WTC11 (cell line): Measurements from ENCODE around the gene UNKL. TPM values are rescaled to one million over a fixed set of nuclear protein-coding genes. Genes with fewer than 3 reads are reported as not detected.

Experiments used
- ATAC-seq: fragments of 200-7000 bp; cut with Tn5 transposase; 2 replicates; pipeline ENCODE4 v1.10.0; 2021; ENCODE audit warnings: mild to moderate bottlenecking, moderate library complexity
- CTCF ChIA-PET: fragments of 300-600 bp; sonication (Branson Sonifier 250); formaldehyde crosslinking; loops from one replicate; lab custom pipeline; 2021; ENCODE audit warnings: antibody characterized with exemption; lab: Charles Lee
- POLR2A ChIA-PET: fragments of 350-600 bp; sonication (Branson Sonifier 250); formaldehyde crosslinking; loops from one replicate; lab custom pipeline; 2021; ENCODE audit warnings: antibody characterized with exemption; lab: Charles Lee
- DNase-seq: peaks from one replicate; pipeline ENCODE4 v3.0.0; 2021; ENCODE audit warnings: low spot score
- H3K27ac Mint-ChIP-seq: 2 replicates; pipeline ENCODE4 v1.8.0; 2021; ENCODE audit warnings: mixed read lengths
- H3K27me3 Mint-ChIP-seq: 2 replicates; pipeline ENCODE4 v1.8.0; 2021; ENCODE audit warnings: low read depth, mild to moderate bottlenecking, moderate library complexity, mixed read lengths
- H3K36me3 Mint-ChIP-seq: 2 replicates; pipeline ENCODE4 v1.8.0; 2021; ENCODE audit warnings: mixed read lengths
- H3K4me1 Mint-ChIP-seq: 2 replicates; pipeline ENCODE4 v1.8.0; 2022; ENCODE audit warnings: mixed read lengths
- H3K4me3 Mint-ChIP-seq: 2 replicates; pipeline ENCODE4 v1.8.0; 2021; ENCODE audit warnings: mild to moderate bottlenecking, moderate library complexity, mixed read lengths
- H3K9me3 Mint-ChIP-seq: 2 replicates; pipeline ENCODE4 v1.8.0; 2021; ENCODE audit warnings: mixed read lengths
- ESRRA ChIP-seq: sonication (generic); formaldehyde crosslinking; IDR thresholded peaks from 2 replicates; pipeline ENCODE4 v1.8.1; 2022; ENCODE audit warnings: mild to moderate bottlenecking, missing genetic modification reagents, borderline replicate concordance
- FOXP1 ChIP-seq: sonication (generic); formaldehyde crosslinking; IDR thresholded peaks from 2 replicates; pipeline ENCODE4 v1.8.0; 2022; ENCODE audit warnings: missing genetic modification reagents, mild to moderate bottlenecking, moderate library complexity, borderline replicate concordance
- RORB ChIP-seq: fragments of 250-450 bp; sonication (Bioruptor Pico); IDR thresholded peaks from 2 replicates; pipeline ENCODE4 v1.9.0; 2021; ENCODE audit warnings: mild to moderate bottlenecking
- SMAD4 ChIP-seq: sonication (generic); formaldehyde crosslinking; IDR thresholded peaks from 2 replicates; pipeline ENCODE4 v1.8.0; 2022; ENCODE audit warnings: mild to moderate bottlenecking, missing genetic modification reagents
- TP53 ChIP-seq: sonication (generic); formaldehyde crosslinking; IDR thresholded peaks from 2 replicates; pipeline ENCODE4 v1.8.1; 2023; ENCODE audit warnings: mild to moderate bottlenecking, missing genetic modification reagents
- ZNF219 ChIP-seq: sonication (generic); formaldehyde crosslinking; IDR thresholded peaks from 2 replicates; pipeline ENCODE4 v1.8.0; 2023; ENCODE audit warnings: missing genetic modification reagents, mild to moderate bottlenecking, borderline replicate concordance
- ZNF671 ChIP-seq: fragments of 250-450 bp; sonication (Bioruptor Pico); IDR thresholded peaks from 2 replicates; pipeline ENCODE4 v1.8.0; 2021; ENCODE audit warnings: mild to moderate bottlenecking
- total RNA-seq: library from RNA; stranded (reverse); gene quantifications from 3 replicates; pipeline ENCODE4 v1.2.3, GENCODE V29; 2021
- TF ChIP-seq, protein P1 (sequence below): sonication (generic); formaldehyde crosslinking; IDR thresholded peaks from 2 replicates; pipeline ENCODE4 v1.8.1; 2022; ENCODE audit warnings: mild to moderate bottlenecking, missing genetic modification reagents, moderate library complexity, borderline replicate concordance
- TF ChIP-seq, protein P2 (sequence below): fragments of 250-450 bp; sonication (Bioruptor Pico); IDR thresholded peaks from 2 replicates; pipeline ENCODE4 v1.8.0; 2021; ENCODE audit warnings: mild to moderate bottlenecking
- TF ChIP-seq, protein P3 (sequence below): fragments of 250-450 bp; sonication (Bioruptor Pico); IDR thresholded peaks from 2 replicates; pipeline ENCODE4 v2.1.2; 2022; ENCODE audit warnings: mild to moderate bottlenecking, moderate library complexity
- TF ChIP-seq, protein P4 (sequence below): fragments of 250-450 bp; sonication (Bioruptor Pico); IDR thresholded peaks from 2 replicates; pipeline ENCODE4 v1.9.0; 2021; ENCODE audit warnings: mild to moderate bottlenecking, borderline replicate concordance
- TF ChIP-seq, protein P5 (sequence below): sonication (generic); formaldehyde crosslinking; IDR thresholded peaks from 2 replicates; pipeline ENCODE4 v1.8.1; 2022; ENCODE audit warnings: missing genetic modification reagents, borderline replicate concordance
- TF ChIP-seq, protein P6 (sequence below): sonication (generic); formaldehyde crosslinking; conservative IDR thresholded peaks from 2 replicates; pipeline ENCODE4 v1.8.1; 2023; ENCODE audit warnings: mild to moderate bottlenecking, low read depth, missing genetic modification reagents, moderate library complexity

Gene UNKL
- total RNA-seq, 1 experiment from 2014 or later: 53.3 TPM

DNA sequence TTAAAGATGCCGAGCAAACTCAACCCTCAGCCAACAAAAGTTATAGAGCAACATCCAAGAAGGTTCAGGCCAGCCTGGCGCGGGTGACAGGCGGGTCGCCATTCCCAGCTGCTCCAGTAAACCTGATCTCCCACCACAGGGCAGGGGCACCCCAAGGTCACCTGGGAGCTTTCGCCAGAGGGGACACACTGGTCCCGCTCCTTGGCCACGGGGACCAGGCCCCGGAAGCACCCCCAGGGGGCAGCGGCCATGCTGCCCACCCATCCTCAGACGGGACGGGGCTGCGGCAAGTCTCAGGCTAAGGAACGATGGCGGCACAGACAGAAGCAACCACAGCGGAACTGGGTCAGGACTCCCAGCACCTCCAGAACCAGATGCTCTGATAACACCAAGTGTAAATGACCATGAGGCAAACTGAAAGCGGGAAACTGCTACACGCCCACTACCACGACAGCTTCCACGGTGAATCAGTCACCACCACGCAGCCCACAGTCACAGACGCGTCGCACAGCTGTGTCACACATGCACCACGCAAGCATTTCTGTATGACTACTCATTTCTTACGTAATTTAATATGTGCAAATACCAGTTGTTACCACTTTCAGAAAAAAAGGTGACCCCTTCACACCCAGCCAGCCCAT lies 44.0 kb upstream of the UNKL start (continued):
- TF ChIP-seq, protein P1, sequence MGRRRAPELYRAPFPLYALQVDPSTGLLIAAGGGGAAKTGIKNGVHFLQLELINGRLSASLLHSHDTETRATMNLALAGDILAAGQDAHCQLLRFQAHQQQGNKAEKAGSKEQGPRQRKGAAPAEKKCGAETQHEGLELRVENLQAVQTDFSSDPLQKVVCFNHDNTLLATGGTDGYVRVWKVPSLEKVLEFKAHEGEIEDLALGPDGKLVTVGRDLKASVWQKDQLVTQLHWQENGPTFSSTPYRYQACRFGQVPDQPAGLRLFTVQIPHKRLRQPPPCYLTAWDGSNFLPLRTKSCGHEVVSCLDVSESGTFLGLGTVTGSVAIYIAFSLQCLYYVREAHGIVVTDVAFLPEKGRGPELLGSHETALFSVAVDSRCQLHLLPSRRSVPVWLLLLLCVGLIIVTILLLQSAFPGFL: no peak
- TF ChIP-seq ZNF671 (CRISPR knock-in tag): no peak
- TF ChIP-seq, protein P2, sequence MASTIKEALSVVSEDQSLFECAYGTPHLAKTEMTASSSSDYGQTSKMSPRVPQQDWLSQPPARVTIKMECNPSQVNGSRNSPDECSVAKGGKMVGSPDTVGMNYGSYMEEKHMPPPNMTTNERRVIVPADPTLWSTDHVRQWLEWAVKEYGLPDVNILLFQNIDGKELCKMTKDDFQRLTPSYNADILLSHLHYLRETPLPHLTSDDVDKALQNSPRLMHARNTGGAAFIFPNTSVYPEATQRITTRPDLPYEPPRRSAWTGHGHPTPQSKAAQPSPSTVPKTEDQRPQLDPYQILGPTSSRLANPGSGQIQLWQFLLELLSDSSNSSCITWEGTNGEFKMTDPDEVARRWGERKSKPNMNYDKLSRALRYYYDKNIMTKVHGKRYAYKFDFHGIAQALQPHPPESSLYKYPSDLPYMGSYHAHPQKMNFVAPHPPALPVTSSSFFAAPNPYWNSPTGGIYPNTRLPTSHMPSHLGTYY (CRISPR knock-in tag): no peak
- TF ChIP-seq, protein P3, sequence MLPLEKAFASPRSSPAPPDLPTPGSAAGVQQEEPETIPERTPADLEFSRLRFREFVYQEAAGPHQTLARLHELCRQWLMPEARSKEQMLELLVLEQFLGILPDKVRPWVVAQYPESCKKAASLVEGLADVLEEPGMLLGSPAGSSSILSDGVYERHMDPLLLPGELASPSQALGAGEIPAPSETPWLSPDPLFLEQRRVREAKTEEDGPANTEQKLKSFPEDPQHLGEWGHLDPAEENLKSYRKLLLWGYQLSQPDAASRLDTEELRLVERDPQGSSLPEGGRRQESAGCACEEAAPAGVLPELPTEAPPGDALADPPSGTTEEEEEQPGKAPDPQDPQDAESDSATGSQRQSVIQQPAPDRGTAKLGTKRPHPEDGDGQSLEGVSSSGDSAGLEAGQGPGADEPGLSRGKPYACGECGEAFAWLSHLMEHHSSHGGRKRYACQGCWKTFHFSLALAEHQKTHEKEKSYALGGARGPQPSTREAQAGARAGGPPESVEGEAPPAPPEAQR (CRISPR knock-in tag): no peak
- TF ChIP-seq, protein P4, sequence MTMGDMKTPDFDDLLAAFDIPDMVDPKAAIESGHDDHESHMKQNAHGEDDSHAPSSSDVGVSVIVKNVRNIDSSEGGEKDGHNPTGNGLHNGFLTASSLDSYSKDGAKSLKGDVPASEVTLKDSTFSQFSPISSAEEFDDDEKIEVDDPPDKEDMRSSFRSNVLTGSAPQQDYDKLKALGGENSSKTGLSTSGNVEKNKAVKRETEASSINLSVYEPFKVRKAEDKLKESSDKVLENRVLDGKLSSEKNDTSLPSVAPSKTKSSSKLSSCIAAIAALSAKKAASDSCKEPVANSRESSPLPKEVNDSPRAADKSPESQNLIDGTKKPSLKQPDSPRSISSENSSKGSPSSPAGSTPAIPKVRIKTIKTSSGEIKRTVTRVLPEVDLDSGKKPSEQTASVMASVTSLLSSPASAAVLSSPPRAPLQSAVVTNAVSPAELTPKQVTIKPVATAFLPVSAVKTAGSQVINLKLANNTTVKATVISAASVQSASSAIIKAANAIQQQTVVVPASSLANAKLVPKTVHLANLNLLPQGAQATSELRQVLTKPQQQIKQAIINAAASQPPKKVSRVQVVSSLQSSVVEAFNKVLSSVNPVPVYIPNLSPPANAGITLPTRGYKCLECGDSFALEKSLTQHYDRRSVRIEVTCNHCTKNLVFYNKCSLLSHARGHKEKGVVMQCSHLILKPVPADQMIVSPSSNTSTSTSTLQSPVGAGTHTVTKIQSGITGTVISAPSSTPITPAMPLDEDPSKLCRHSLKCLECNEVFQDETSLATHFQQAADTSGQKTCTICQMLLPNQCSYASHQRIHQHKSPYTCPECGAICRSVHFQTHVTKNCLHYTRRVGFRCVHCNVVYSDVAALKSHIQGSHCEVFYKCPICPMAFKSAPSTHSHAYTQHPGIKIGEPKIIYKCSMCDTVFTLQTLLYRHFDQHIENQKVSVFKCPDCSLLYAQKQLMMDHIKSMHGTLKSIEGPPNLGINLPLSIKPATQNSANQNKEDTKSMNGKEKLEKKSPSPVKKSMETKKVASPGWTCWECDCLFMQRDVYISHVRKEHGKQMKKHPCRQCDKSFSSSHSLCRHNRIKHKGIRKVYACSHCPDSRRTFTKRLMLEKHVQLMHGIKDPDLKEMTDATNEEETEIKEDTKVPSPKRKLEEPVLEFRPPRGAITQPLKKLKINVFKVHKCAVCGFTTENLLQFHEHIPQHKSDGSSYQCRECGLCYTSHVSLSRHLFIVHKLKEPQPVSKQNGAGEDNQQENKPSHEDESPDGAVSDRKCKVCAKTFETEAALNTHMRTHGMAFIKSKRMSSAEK (CRISPR knock-in tag): no peak
- TF ChIP-seq, protein P5, sequence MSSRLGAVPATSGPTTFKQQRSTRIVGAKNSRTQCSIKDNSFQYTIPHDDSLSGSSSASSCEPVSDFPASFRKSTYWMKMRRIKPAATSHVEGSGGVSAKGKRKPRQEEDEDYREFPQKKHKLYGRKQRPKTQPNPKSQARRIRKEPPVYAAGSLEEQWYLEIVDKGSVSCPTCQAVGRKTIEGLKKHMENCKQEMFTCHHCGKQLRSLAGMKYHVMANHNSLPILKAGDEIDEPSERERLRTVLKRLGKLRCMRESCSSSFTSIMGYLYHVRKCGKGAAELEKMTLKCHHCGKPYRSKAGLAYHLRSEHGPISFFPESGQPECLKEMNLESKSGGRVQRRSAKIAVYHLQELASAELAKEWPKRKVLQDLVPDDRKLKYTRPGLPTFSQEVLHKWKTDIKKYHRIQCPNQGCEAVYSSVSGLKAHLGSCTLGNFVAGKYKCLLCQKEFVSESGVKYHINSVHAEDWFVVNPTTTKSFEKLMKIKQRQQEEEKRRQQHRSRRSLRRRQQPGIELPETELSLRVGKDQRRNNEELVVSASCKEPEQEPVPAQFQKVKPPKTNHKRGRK (CRISPR knock-in tag): no peak

DNA sequence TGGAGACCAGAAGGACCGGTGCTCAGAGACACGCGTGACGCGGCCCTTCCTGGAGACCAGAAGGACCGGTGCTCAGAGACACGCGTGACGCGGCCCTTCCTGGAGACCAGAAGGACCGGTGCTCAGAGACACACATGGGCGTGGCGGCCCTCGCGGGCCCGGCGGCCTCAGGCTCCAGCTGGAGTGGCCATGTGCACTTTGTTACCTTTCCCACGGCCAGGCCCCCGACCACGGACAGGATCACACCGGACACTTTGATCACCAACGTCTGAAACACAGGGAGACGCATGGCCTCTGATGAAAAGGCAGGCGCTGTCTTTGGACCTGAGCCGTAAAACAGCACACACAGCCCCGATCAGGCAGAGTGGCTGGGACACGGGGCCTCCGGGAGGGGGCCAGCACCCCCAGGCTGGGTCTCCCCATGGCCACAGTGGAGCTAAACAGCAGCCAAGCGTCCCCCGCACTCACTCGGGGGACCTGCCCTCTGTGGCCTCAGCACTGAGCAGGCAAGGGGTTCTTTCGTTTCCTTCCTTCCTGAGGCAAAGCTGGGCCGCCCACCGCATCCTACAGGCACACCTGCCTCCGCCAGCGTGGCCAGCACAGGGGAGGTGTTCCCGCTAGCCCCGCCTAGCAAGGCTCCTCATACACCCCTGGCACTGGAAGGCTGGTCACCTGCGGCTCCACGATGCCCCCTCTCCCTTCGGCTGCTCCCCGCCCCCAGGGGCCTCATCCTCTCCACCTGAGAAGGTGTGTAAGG lies 43.2 kb upstream of the UNKL start:
- ATAC-seq: no peak
- POLR2A ChIA-PET: no interaction called here
- Mint-ChIP-seq H3K36me3 (no peaks in the 10 kb centered on the region), H3K27ac (no peak overlapping the region), H3K4me1 (no peaks in the 10 kb centered on the region), H3K27me3 (no peaks in the 10 kb centered on the region), H3K9me3 (no peaks in the 10 kb centered on the region)
- no peak for TF ChIP-seq ESRRA
- TF ChIP-seq, protein P6, sequence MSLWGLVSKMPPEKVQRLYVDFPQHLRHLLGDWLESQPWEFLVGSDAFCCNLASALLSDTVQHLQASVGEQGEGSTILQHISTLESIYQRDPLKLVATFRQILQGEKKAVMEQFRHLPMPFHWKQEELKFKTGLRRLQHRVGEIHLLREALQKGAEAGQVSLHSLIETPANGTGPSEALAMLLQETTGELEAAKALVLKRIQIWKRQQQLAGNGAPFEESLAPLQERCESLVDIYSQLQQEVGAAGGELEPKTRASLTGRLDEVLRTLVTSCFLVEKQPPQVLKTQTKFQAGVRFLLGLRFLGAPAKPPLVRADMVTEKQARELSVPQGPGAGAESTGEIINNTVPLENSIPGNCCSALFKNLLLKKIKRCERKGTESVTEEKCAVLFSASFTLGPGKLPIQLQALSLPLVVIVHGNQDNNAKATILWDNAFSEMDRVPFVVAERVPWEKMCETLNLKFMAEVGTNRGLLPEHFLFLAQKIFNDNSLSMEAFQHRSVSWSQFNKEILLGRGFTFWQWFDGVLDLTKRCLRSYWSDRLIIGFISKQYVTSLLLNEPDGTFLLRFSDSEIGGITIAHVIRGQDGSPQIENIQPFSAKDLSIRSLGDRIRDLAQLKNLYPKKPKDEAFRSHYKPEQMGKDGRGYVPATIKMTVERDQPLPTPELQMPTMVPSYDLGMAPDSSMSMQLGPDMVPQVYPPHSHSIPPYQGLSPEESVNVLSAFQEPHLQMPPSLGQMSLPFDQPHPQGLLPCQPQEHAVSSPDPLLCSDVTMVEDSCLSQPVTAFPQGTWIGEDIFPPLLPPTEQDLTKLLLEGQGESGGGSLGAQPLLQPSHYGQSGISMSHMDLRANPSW (CRISPR knock-in tag): no peak
- TF ChIP-seq ZNF219 (CRISPR knock-in tag): no peak
- TF ChIP-seq SMAD4 (CRISPR knock-in tag): no peak
- no peak for TF ChIP-seq TP53 (CRISPR knock-in tag)
- no peak for TF ChIP-seq FOXP1 (CRISPR knock-in tag)
- TF ChIP-seq RORB: no peak
- TF ChIP-seq, protein P1: no peak
- TF ChIP-seq, all 79 proteins: peak for 0
- no peak overlapping the region for H3K4me3 Mint-ChIP-seq
- no peak for DNase-seq
- CTCF ChIA-PET: no interaction called here
